HUES48 (cell line): Measurements from ENCODE around the gene BICRA.

ENCODE experiments used
- H3K27ac ChIP-seq: one replicate; pipeline ENCODE4 v1.7.0; 2013; ENCODE audit warnings: low read depth, low read length, inconsistent platforms
- H3K27me3 ChIP-seq: 2 replicates; pipeline ENCODE4 v1.6.1; 2013; ENCODE audit warnings: mild to moderate bottlenecking, low read length; ENCODE audit not compliant: control insufficient read depth, insufficient read depth
- H3K36me3 ChIP-seq: 2 replicates; pipeline ENCODE4 v1.6.1; 2013; ENCODE audit warnings: low read length; ENCODE audit not compliant: control insufficient read depth, insufficient read depth
- H3K4me1 ChIP-seq: 2 replicates; pipeline ENCODE4 v1.6.1; 2013; ENCODE audit warnings: mild to moderate bottlenecking, low read length; ENCODE audit not compliant: control insufficient read depth, insufficient read depth
- H3K4me3 ChIP-seq: 2 replicates; pipeline ENCODE4 v1.5.1; 2013; ENCODE audit warnings: mild to moderate bottlenecking, low read depth, low read length
- H3K9ac ChIP-seq: 2 replicates; pipeline ENCODE4 v1.6.1; 2013; ENCODE audit warnings: mild to moderate bottlenecking, low read depth, low read length, moderate library complexity
- H3K9me3 ChIP-seq: 2 replicates; pipeline ENCODE4 v1.6.1; 2013; ENCODE audit warnings: low read length; ENCODE audit not compliant: control insufficient read depth, insufficient read depth

BICRA gene

DNA sequence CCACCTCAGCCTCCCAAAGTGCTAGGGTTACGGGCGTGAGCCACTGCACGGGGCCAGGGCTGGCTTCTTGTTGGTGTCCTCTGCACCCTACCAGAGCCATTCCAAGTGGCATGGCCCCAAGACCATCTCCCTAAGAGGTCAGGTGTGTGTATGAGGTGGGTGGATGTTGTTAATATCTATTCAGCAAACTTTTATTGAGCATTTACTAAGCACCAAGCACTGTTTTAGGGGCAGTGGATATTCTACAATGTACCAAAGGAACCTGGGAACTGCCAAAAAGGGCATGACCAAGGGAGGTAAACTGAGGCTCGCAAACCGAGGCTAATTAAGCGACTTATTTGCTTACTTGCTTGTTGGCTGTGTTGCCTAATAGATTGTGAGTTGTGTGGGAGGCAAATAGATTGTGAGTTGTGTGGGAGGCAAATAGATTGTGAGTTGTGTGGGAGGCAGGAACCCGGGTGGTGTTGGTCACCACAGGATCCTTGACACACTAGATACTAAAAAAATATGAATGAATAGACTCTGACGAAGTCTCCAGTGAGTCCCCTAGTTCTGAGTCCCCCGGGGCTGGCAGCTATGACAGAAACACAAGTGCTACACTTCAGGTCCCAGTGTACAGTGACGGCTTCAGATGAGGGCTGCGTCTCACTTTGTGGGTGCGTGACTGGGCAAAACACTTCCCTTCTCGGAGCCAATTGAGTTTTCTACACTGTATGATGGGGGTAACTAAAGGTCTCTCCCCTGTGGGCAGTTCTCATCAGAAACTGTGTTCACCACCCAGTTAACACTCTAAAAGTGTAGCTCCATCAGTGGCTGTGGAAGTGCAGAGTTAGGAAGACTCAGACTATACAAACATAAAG is 5.0 kb upstream of the BICRA start:
- Histone ChIP-seq H3K4me1 (no peaks in the 10 kb centered on the region), H3K4me3 (no peak overlapping the region), H3K27me3 (no peaks in the 10 kb centered on the region), H3K9ac (no peak overlapping the region), H3K27ac (no peak overlapping the region), H3K9me3 (no peaks in the 10 kb centered on the region), H3K36me3 (no peaks in the 10 kb centered on the region)

DNA sequence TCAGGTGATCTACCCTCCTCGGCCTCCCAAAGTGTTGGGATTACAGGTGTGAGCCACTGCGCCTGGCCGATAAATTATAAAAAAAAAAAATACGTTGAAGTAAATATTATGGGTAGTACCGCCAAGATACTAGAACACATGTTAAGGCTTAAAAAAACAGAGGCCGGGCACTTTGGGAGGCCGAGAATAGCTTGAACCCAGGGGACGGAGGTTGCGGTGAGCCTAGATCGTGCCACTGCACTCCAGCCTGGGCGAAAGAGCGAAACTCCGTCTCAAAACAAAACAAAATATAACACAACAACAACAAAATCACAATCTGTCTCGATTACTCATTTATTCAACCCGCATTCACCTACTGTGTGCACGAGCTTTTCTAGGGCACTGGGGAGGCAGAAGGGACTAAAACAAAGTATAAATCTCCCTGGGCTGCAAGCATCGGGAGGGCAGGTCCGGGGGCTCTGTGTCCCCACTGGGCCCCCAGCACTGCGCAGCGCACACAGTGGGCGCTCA is 1.3 kb upstream of the BICRA start:
- peak overlapping the region; percentile 72 for H3K9ac ChIP-seq
- H3K36me3 ChIP-seq: no peaks in the 10 kb centered on the region
- peaks cover 12% of the 10 kb centered on the region for H3K4me1 ChIP-seq
- peak overlapping the region; percentile 74 for H3K4me3 ChIP-seq
- no peaks in the 10 kb centered on the region for H3K9me3 ChIP-seq
- peak overlapping the region; percentile 93 for H3K27ac ChIP-seq
- H3K27me3 ChIP-seq: no peaks in the 10 kb centered on the region

GRCh38 chr19:47608074-47608918 is 638 bp upstream of the BICRA start:
- H3K4me1 ChIP-seq: peaks cover 17% of the 10 kb centered on the region

DNA sequence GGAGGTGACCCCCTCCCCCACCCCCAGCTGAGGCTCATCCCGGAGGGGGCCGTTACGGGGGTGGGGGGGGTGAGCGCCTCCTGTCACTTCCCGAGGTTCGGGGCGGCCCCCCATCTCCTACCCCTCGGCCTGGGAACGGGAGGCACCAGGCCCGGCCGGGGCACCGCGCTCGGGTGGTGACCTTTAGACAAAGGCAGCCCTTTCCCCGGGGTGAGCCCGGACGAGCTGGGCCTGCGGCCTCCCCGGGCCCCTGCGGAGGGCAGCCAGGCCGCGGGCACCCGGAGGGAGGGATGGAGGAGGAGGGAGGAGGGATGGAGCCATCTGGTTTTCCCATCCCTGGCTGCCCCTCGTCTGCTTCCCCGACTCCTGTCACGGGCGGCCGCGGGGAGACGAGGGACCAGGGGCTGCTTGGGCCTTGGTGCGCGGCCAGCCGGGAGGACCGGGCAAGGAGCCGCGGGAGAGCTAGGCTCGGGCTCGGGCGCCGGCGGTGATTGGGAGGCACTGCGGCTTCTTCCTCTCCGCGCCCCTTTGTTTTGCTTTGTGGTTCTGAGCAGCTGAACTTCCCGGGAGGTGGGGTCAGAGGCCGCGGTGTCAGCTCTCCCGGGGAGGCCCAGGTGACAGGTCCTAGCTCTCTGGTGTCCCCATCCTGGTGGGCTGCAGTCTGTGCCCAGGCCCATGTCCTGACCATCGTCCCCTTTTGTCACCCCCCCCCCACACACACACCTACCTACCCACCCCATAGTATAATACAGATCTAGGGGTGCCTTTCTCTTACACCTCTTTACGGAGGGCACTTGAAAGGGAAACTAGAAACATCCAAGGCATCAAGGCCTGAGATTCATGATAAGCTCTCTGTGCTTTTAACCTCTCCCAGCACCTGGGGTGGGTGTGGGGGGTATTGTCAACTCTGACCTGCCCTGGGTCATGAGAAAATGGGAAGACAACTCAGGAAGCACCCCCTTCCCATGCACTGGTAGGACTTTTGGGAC is 1.3 kb downstream of the BICRA start:
- H3K4me3 ChIP-seq: peak overlapping the region; percentile 82
- H3K9ac ChIP-seq: peak overlapping the region; percentile 61; the same call in 1 of the 2 replicates
- no peaks in the 10 kb centered on the region for H3K36me3 ChIP-seq
- H3K27ac ChIP-seq: peak overlapping the region; percentile 94
- H3K4me1 ChIP-seq: peaks cover 25% of the 10 kb centered on the region
- no peaks in the 10 kb centered on the region for H3K9me3 ChIP-seq
- no peaks in the 10 kb centered on the region for H3K27me3 ChIP-seq

More at GRCh38 chr19:47608074-47608918, 638 bp upstream of the BICRA start:
- H3K36me3 ChIP-seq: no peaks in the 10 kb centered on the region
- no peaks in the 10 kb centered on the region for H3K9me3 ChIP-seq
- H3K27ac ChIP-seq: peak overlapping the region; percentile 94
- H3K9ac ChIP-seq: peak overlapping the region; percentile 72
- peak overlapping the region; percentile 82 for H3K4me3 ChIP-seq
- H3K27me3 ChIP-seq: no peaks in the 10 kb centered on the region

DNA sequence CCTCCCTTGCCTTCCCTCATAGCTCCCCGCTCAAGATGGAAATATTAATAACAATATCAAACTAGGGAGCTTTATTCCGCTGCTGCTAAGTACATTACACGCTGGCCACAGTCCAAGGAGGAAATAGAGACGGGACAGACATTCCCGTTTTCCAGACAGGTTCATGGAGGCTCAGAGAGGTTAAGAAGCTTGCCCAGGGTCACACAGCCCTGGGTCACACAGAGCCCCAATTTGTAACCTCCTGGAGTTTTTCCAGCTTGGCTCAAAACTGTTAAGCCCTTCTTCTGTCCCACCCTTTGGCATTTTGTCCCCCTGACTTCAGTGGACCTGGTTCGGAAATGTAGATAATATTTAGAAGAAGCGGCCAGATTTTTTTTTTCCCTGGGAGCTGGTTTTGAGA is 2.0 kb downstream of the BICRA start:
- no peaks in the 10 kb centered on the region for H3K27me3 ChIP-seq
- no peaks in the 10 kb centered on the region for H3K9me3 ChIP-seq
- peak overlapping the region; percentile 82 for H3K4me3 ChIP-seq
- H3K4me1 ChIP-seq: peaks cover 25% of the 10 kb centered on the region
- peak overlapping the region; percentile 94 for H3K27ac ChIP-seq
- no peak overlapping the region for H3K9ac ChIP-seq
- H3K36me3 ChIP-seq: no peaks in the 10 kb centered on the region

GRCh38 chr19:47613165-47614020 is 4.5 kb downstream of the BICRA start:
- Histone ChIP-seq H3K4me1 (peaks cover 32% of the 10 kb centered on the region), H3K4me3 (peak overlapping the region; percentile 42), H3K27me3 (no peaks in the 10 kb centered on the region), H3K36me3 (no peaks in the 10 kb centered on the region), H3K9ac (peak overlapping the region; percentile 30), H3K9me3 (no peaks in the 10 kb centered on the region), H3K27ac (peak overlapping the region; percentile 98)

DNA sequence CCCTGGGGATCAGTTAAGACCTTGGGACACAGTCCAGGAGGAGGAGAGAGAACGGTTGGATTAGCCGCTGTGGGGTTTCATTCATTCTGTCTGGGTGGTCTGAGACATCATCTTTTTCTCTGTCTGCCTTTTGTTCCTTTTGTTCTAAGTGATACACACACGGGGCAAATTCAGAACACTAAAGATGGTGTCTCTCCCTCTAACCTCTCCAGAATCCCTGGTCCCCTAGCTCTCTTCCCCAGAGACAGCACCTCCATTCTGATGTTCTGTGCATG is 5.0 kb downstream of the BICRA start:
- Histone ChIP-seq H3K36me3 (no peaks in the 10 kb centered on the region), H3K27ac (peak overlapping the region; percentile 98), H3K9me3 (no peaks in the 10 kb centered on the region), H3K4me3 (peak overlapping the region; percentile 42; the same call in 1 of the 2 replicates), H3K9ac (peak overlapping the region; percentile 30; the same call in 1 of the 2 replicates), H3K27me3 (no peaks in the 10 kb centered on the region), H3K4me1 (peaks cover 32% of the 10 kb centered on the region)

DNA sequence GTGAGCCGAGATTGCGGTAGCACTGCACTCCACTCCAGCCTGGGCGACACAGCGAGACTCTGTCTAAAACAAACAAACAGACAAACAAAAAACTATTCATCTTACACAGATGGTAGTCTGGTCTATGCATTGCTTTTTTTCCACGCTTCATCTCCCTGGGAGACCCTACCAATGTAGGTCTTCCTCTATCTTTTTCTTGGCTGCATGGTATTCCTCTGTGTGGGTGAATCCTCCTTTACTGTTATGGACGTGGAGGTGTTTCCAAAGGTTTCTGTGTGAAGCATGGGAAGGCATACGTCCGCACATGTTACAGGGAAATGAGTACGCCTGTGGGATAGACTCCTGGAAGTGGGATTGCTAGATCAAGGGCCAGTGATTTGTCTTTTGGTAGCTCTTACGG is 5.6 kb downstream of the BICRA start:
- Histone ChIP-seq H3K27ac (peak overlapping the region; percentile 98), H3K4me3 (no peak overlapping the region), H3K4me1 (peaks cover 34% of the 10 kb centered on the region)

DNA sequence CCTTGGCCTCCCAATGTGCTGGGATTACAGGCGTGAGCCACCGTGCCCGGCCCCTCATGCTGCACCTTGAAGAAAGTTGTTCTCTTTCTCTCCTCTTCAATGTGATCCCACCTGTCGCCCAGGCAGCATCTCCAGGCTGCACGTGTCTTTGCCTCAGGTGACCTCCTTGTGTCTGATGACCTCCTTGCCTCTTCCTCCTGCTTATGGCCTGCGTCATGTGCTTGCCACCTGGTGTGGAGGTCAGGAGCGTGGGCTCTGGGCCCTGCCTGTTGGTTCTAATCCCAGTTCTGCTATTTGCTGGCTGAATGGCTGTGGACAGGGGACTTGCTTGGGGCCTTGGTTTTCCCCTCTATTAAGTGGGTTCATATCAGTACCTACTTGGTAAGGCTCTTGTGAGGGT is 6.3 kb downstream of the BICRA start:
- Histone ChIP-seq H3K27ac (no peak overlapping the region), H3K4me3 (no peak overlapping the region), H3K36me3 (no peaks in the 10 kb centered on the region), H3K9me3 (no peaks in the 10 kb centered on the region), H3K27me3 (no peaks in the 10 kb centered on the region), H3K9ac (no peak overlapping the region), H3K4me1 (peaks cover 41% of the 10 kb centered on the region)

More for the DNA sequence above, 5.6 kb downstream of the BICRA start:
- no peak overlapping the region for H3K9ac ChIP-seq
- no peaks in the 10 kb centered on the region for H3K27me3 ChIP-seq
- no peaks in the 10 kb centered on the region for H3K36me3 ChIP-seq
- no peaks in the 10 kb centered on the region for H3K9me3 ChIP-seq
